Measurements from ENCODE around the gene CALML5. TPM values are rescaled to one million over a fixed set of nuclear protein-coding genes. Genes with fewer than 3 reads are reported as not detected.

The CALML5 gene, protein sequence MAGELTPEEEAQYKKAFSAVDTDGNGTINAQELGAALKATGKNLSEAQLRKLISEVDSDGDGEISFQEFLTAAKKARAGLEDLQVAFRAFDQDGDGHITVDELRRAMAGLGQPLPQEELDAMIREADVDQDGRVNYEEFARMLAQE
- not detected in 2 replicates for total RNA-seq

DNA sequence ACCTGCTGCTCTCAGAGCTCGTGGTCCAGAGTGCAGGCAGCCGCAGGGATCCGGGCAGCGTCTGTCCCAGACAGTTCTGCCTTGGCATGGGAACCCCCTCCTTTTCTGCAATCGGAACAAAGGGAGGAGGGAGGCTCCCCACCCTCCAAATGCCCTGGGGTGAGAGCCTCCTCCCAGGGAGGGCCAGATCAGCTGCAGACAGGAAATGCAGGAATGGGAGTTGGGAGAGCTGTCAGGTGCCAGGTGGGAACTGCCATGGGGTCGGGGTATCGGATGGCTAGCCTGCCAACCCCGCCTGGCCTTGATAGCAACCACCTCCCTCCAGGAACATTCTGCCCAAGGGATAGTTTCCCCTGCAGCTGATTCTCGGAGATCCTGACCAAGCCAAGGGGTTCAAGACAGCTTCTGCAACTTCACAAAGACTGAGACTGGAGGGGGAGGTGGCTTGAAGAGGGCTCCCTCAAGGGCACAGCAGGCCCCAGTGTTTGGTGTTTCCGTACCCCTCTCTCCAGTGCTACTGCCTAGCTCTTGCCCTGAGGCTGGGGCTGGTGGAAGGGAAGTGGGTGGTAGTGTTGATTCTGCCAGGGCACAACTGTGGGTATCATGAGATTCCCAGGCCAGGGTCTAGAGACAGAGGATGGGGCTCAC is at the start of gene CALML5:
Gene CALML5 (minus strand): TSS at position 78 of the 648 bp plus-strand sequence. CDS start 132 bp downstream, outside the sequence.

DNA sequence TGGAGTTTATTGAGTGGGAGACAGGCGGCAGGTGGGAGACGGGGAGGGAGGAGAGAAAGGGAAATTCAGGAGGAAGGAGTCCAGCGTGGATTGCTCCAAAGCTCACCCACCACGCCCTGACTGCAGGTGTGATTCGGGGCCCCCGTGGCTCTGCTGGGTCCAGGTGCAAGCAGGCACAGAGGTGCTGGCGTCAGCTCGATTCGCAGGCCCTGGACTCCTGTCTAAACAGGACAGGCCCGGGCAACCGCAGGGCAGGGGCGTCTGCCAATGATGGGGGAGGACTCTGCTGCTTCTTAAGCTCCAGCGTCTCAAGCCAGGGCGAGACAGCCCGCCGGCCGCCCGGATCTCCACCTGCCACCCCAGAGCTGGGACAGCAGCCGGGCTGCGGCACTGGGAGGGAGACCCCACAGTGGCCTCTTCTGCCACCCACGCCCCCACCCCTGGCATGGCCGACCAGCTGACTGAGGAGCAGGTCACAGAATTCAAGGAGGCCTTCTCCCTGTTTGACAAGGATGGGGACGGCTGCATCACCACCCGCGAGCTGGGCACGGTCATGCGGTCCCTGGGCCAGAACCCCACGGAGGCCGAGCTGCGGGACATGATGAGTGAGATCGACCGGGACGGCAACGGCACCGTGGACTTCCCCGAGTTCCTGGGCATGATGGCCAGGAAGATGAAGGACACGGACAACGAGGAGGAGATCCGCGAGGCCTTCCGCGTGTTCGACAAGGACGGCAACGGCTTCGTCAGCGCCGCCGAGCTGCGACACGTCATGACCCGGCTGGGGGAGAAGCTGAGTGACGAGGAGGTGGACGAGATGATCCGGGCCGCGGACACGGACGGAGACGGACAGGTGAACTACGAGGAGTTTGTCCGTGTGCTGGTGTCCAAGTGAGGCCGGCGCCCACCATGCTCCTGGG is 25.5 kb upstream of the CALML5 start, which contains the start of gene CALML3:
Gene CALML3 (plus strand): TSS at position 321 of the 920 bp plus-strand sequence. CDS start 125 bp downstream, at position 446.

Other genes starting within 250 kb of the CALML5 start
- not detected in 2 replicates for gene UCN3, start 134.6 kb downstream of the CALML5 start, total RNA-seq
- gene TUBAL3, start 94.7 kb downstream of the CALML5 start, total RNA-seq = not detected in 2 replicates
- gene NET1, start 87.0 kb downstream of the CALML5 start, total RNA-seq = 44.7 and 49.7 TPM in 2 replicates
- gene CALML3, start 25.4 kb upstream of the CALML5 start, total RNA-seq = 0.12 TPM in 1 of 2 replicates, not detected in the other
- 32.3 and 33.4 TPM in 2 replicates for gene ASB13, start 167.0 kb upstream of the CALML5 start, total RNA-seq
- gene TASOR2, start 185.3 kb upstream of the CALML5 start, total RNA-seq = 86.7 and 108 TPM in 2 replicates